Sigmoid colon (tissue), 3 donors: ENCODE measurements around the gene MAS1L.

Experiments
- CTCF ChIP-seq, 4 experiments: fragments of 450-650 bp in 3 of 4; fragments of 200-600 bp in 1 of 4; IDR thresholded peaks; one replicate each; pipeline ENCODE4 v1.5.1; 2016 to 2019; ENCODE audit warnings: antibody characterized with exemption in 4 of 4, mild to moderate bottlenecking in 3 of 4, moderate library complexity in 2 of 4
- POLR2A ChIP-seq, 2 donors: fragments of 450-650 bp; IDR thresholded peaks; one replicate each; pipeline ENCODE4 v1.6.1; 2016; ENCODE audit warnings: antibody characterized with exemption in 2 of 2, mild to moderate bottlenecking in 2 of 2, moderate library complexity in 2 of 2

DNA sequence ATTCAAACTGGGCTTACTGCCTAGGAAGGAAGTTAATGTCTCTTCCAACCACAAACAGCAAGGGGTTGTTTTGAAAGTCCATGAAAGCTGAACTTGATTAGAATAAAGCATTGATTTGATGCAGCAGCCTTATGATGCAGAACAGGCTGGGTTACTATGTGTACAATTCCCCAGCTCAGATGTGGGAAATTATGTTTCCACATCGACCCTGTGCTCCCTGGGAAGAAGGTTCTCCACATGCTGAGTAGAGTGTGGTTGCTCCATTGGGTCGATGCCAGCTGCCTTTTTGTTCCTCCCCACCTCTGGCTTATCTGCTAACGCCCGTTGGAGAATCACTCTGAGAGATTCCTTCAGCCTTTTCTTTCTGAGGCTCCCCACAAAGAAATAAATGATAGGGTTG lies 1.2 kb downstream of the MAS1L start:
- TF ChIP-seq POLR2A (IDR thresholded peaks at IDR 0.05) (no peak), CTCF (IDR thresholded peaks at IDR 0.05) (no peak)
